ENCODE measurements around the gene UMOD.

UMOD gene

GRCh38 chr16:20364051-20364450, 11.5 kb upstream of the UMOD start:
- no peak for DNase-seq (ENCODE audit: low read depth in 1 of 2, low spot score in 1 of 2)

- DNase-seq (ENCODE audit: low read depth in 1 of 2, low spot score in 1 of 2) = no peak
Measured at GRCh38 chr16:20363191-20363590, 10.7 kb upstream of the UMOD start.

GRCh38 chr16:20359997-20360396, 7.5 kb upstream of the UMOD start:
- no peak for DNase-seq (ENCODE audit: low read depth in 1 of 2, low spot score in 1 of 2)

- DNase-seq (ENCODE audit: low read depth in 1 of 2, low spot score in 1 of 2) = no peak
Measured at GRCh38 chr16:20355114-20355782, 2.7 kb upstream of the UMOD start.

- DNase-seq (ENCODE audit: low read depth in 1 of 2, low spot score in 1 of 2) = no peak
Measured at GRCh38 chr16:20353379-20353778, 864 bp upstream of the UMOD start.

- DNase-seq (ENCODE audit: low read depth in 1 of 2, low spot score in 1 of 2) = no peak
Measured at GRCh38 chr16:20349615-20350014, 2.9 kb downstream of the UMOD start.

- no peak for DNase-seq (ENCODE audit: low read depth in 1 of 2, low spot score in 1 of 2)
Measured at GRCh38 chr16:20348365-20349185, 3.9 kb downstream of the UMOD start.

- no peak for DNase-seq (ENCODE audit: low read depth in 1 of 2, low spot score in 1 of 2)
Measured at GRCh38 chr16:20347666-20348364, 4.7 kb downstream of the UMOD start.

- DNase-seq (ENCODE audit: low read depth in 1 of 2, low spot score in 1 of 2) = no peak
Measured at GRCh38 chr16:20344611-20345010, 7.9 kb downstream of the UMOD start.

- no peak for DNase-seq (ENCODE audit: low read depth in 1 of 2, low spot score in 1 of 2)
Measured at GRCh38 chr16:20339744-20340143, 12.8 kb downstream of the UMOD start.

- DNase-seq (ENCODE audit: low read depth in 1 of 2, low spot score in 1 of 2) = no peak
Measured at GRCh38 chr16:20336955-20337354, 15.6 kb downstream of the UMOD start.

- no peak for DNase-seq (ENCODE audit: low read depth in 1 of 2, low spot score in 1 of 2)
Measured at GRCh38 chr16:20334396-20334795, 18.1 kb downstream of the UMOD start.

- no peak for DNase-seq (ENCODE audit: low read depth in 1 of 2, low spot score in 1 of 2)
Measured at GRCh38 chr16:20333120-20333519, 19.4 kb downstream of the UMOD start.

GRCh38 chr16:20332411-20332810, 20.1 kb downstream of the UMOD start:
- DNase-seq (ENCODE audit: low read depth in 1 of 2, low spot score in 1 of 2) = no peak

GRCh38 chr16:20331635-20332034, 20.9 kb downstream of the UMOD start:
- no peak for DNase-seq (ENCODE audit: low read depth in 1 of 2, low spot score in 1 of 2)

- no peak for DNase-seq (ENCODE audit: low read depth in 1 of 2, low spot score in 1 of 2)
Measured at GRCh38 chr16:20329392-20330138, 22.9 kb downstream of the UMOD start.

- DNase-seq (ENCODE audit: low read depth in 1 of 2, low spot score in 1 of 2) = no peak
Measured at GRCh38 chr16:20327444-20328041, 25.0 kb downstream of the UMOD start, which contains the start of gene GP2. TSS of gene GP2 (minus strand) at chr16:20327513. CDS start at chr16:20326431, 1,082 bp downstream.

GRCh38 chr16:20326321-20326720, 26.2 kb downstream of the UMOD start:
- DNase-seq (ENCODE audit: low read depth in 1 of 2, low spot score in 1 of 2) = no peak

- no peak for DNase-seq (ENCODE audit: low read depth in 1 of 2, low spot score in 1 of 2)
Measured at GRCh38 chr16:20325005-20325404, 27.5 kb downstream of the UMOD start.

GRCh38 chr16:20323591-20324117, 28.9 kb downstream of the UMOD start:
- DNase-seq (ENCODE audit: low read depth in 1 of 2, low spot score in 1 of 2) = no peak

- DNase-seq (ENCODE audit: low read depth in 1 of 2, low spot score in 1 of 2) = no peak
Measured at GRCh38 chr16:20322696-20323095, 29.8 kb downstream of the UMOD start.

All from activated T-helper 1 cell treated with anti-CD3 and anti-CD28 coated beads, Interleukin-2, amount 50 U/mL, for 16 hours (primary cell).